Measurements from ENCODE around the gene KRT1.

DNA sequence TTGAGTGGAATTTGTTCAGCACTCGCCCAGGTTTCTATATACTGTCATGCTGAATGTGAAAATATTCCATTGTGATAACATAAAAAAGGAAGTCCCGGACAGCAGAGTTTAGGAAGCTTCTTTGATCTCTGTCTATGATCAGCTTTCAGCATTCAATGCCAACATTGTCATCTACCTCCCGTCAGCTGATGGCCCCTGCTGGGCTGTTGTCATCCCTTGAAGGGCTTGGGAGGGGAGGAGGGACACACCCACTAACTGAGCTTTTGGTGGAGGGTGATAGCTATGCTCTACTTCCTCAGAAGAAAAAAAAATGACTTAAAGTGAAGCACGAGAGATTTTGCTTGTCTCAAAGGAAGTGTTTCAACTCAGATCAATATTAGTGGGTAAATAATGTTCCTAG lies 27.8 kb upstream of the KRT1 start:
- TF ChIP-seq CTCF (IDR thresholded peaks at IDR 0.05 in 8 of 11, conservative IDR thresholded peaks at IDR 0.05 in 3 of 11): no peak
- no peak for TF ChIP-seq POLR2A (IDR thresholded peaks at IDR 0.05)
- no peak for TF ChIP-seq POLR2AphosphoS5 (IDR thresholded peaks at IDR 0.05)
